Thoracic aorta (tissue), 2 donors: ENCODE data around the gene LOXL1. TPM values are rescaled to one million over a fixed set of nuclear protein-coding genes. Genes with fewer than 3 reads are reported as not detected.
"Not testable (repeated sequence)": the region's sequence is repeated elsewhere in the genome, so short reads cannot be mapped to it uniquely, and the experiment has no call there.

Experiments used
- ATAC-seq: fragments of 150-250 bp; one replicate; pipeline ENCODE4 v1.8.0; 2017; ENCODE audit warnings: low read depth; ENCODE audit not compliant: insufficient number of reproducible peaks, low FRiP score
- DNase-seq: peaks from one replicate; pipeline ENCODE4 v3.0.0-alpha.2; 2020; ENCODE audit warnings: low spot score
- H3K27ac ChIP-seq, 2 donors: fragments of 200-600 bp; sonication (generic); 1 replicate in 1 of 2; 2 replicates in 1 of 2; pipeline ENCODE4 v1.5.1; 2016; ENCODE audit warnings: mild to moderate bottlenecking in 2 of 2, moderate library complexity in 2 of 2
- H3K27me3 ChIP-seq: fragments of 200-600 bp; sonication (generic); replicated peaks from 2 replicates; pipeline ENCODE4 v1.6.0; 2016; ENCODE audit warnings: mild to moderate bottlenecking; ENCODE audit not compliant: insufficient read depth
- H3K36me3 ChIP-seq: fragments of 200-600 bp; sonication (generic); one replicate; pipeline ENCODE4 v1.5.1; 2016
- H3K4me1 ChIP-seq, 2 donors: fragments of 200-600 bp; sonication (generic); 1 replicate in 1 of 2; 2 replicates in 1 of 2; pipeline versions ENCODE4 v1.5.1 to v1.6.0; 2016; ENCODE audit warnings: low read depth in 2 of 2, mild to moderate bottlenecking in 1 of 2; ENCODE audit not compliant: control insufficient read depth in 1 of 2
- H3K4me3 ChIP-seq: fragments of 200-600 bp; sonication (generic); 2 replicates; pipeline ENCODE4 v1.5.1; 2016; ENCODE audit warnings: mild to moderate bottlenecking
- H3K9me3 ChIP-seq: fragments of 200-600 bp; sonication (generic); 2 replicates; pipeline ENCODE4 v1.5.1; 2016
- CTCF ChIP-seq: fragments of 200-600 bp; sonication (generic); IDR thresholded peaks from one replicate; pipeline ENCODE4 v1.5.1; 2019; ENCODE audit warnings: antibody characterized with exemption
- total RNA-seq, 2 donors: library from RNA; depleted of rRNA; stranded (reverse); fragments of >200 nt; gene quantifications; one replicate each; pipeline versions ENCODE4 v1.1.0 to v1.2.3, GENCODE V29; 2016

LOXL1 gene
- total RNA-seq, 2 donors from 2014 or later, result 164 to 321 TPM

GRCh38 chr15:73937726-73938125 is 11.5 kb downstream of the LOXL1 start:
- Histone ChIP-seq H3K9me3 (no peaks in the 10 kb centered on the region), H3K27me3 (no peaks in the 10 kb centered on the region), H3K4me1 (peaks cover 63 to 86% of the 10 kb centered on the region in 2 donors), H3K4me3 (no peak overlapping the region), H3K36me3 (no peaks in the 10 kb centered on the region), H3K27ac (peak overlapping the region; percentile 84 to 88)
- ATAC-seq (no peak), DNase-seq (no peak)
- TF ChIP-seq CTCF, result no peak

GRCh38 chr15:73938516-73938915 is 12.3 kb downstream of the LOXL1 start:
- not testable (repeated sequence) for H3K36me3 ChIP-seq, H3K27me3 ChIP-seq, DNase-seq, H3K4me3 ChIP-seq, H3K9me3 ChIP-seq, ATAC-seq
- Histone ChIP-seq H3K27ac (peak overlapping the region in 1 of 2 donors; percentile 95), H3K4me1 (peaks cover 67 to 88% of the 10 kb centered on the region in 2 donors)

GRCh38 chr15:73939138-73939537 is 12.9 kb downstream of the LOXL1 start:
- Histone ChIP-seq H3K4me3 (no peak overlapping the region), H3K36me3 (no peaks in the 10 kb centered on the region), H3K27ac (peak overlapping the region; percentile 93 to 95), H3K9me3 (no peaks in the 10 kb centered on the region), H3K4me1 (peaks cover 70 to 94% of the 10 kb centered on the region in 2 donors), H3K27me3 (no peaks in the 10 kb centered on the region)
- ATAC-seq (no peak), DNase-seq (no peak)
- no peak for TF ChIP-seq CTCF

- Histone ChIP-seq H3K4me3 (no peak overlapping the region), H3K4me1 (peaks cover 72 to 99% of the 10 kb centered on the region in 2 donors), H3K27ac (peak overlapping the region; percentile 93 to 95), H3K27me3 (no peaks in the 10 kb centered on the region), H3K36me3 (no peaks in the 10 kb centered on the region), H3K9me3 (no peaks in the 10 kb centered on the region)
- no peak for TF ChIP-seq CTCF
- ATAC-seq, result peak; percentile 8
- DNase-seq, result no peak
These were observed 14.1 kb downstream of the LOXL1 start for GRCh38 chr15:73940061-73940981.

GRCh38 chr15:73941044-73941443 is 14.8 kb downstream of the LOXL1 start:
- DNase-seq, result peak; percentile 72
- no peaks in the 10 kb centered on the region for H3K9me3 ChIP-seq
- H3K4me1 ChIP-seq, result peaks cover 66 to 92% of the 10 kb centered on the region in 2 donors
- TF ChIP-seq CTCF, result no peak
- ATAC-seq, result peak; percentile 88
- H3K27ac ChIP-seq, result peak overlapping the region; percentile 93 to 95
- H3K27me3 ChIP-seq, result no peaks in the 10 kb centered on the region
- peaks cover 3% of the 10 kb centered on the region for H3K36me3 ChIP-seq
- peak overlapping the region; percentile 25 for H3K4me3 ChIP-seq
